GM12878 (cell line): Measurements from ENCODE around the gene PHLDB3.

ENCODE experiments used
- BHLHE40 ChIP-seq, 2 experiments: fragments of 450-650 bp in 1 of 2; IDR thresholded peaks; 2 replicates each; pipeline ENCODE4 v1.6.1; 2011 to 2017; ENCODE audit warnings: low read depth in 2 of 2, borderline replicate concordance in 1 of 2, improper control_type of control experiment in 1 of 2, low read length in 1 of 2, mild to moderate bottlenecking in 1 of 2
- CHD1 ChIP-seq: IDR thresholded peaks from 2 replicates; pipeline ENCODE4 v1.6.1; 2012; ENCODE audit warnings: low read depth, low read length, improper control_type of control experiment
- EP300 ChIP-seq, 2 experiments: fragments of 150-350 bp in 1 of 2; IDR thresholded peaks; 2 replicates each; pipeline ENCODE4 v1.6.1; 2011 to 2012; ENCODE audit warnings: low read depth in 2 of 2, low read length in 2 of 2, borderline replicate concordance in 1 of 2, improper control_type of control experiment in 1 of 2, inconsistent platforms in 1 of 2; ENCODE audit not compliant: control insufficient read depth in 1 of 2
- HDAC2 ChIP-seq: fragments of 200-600 bp; sonication (generic); IDR thresholded peaks from 2 replicates; pipeline ENCODE4 v1.6.1; 2017
- NFIC ChIP-seq: IDR thresholded peaks from 2 replicates; pipeline ENCODE4 v1.6.1; 2012; ENCODE audit warnings: low read depth, mild to moderate bottlenecking, inconsistent platforms, low read length, moderate library complexity
- PAX5 ChIP-seq: IDR thresholded peaks from 2 replicates; pipeline ENCODE4 v1.6.1; 2011; ENCODE audit warnings: low read depth, low read length, borderline replicate concordance
- POLR2AphosphoS5 ChIP-seq: IDR thresholded peaks from 2 replicates; pipeline ENCODE4 v1.6.1; 2011; ENCODE audit warnings: mild to moderate bottlenecking, low read length, inconsistent platforms
- SIN3A ChIP-seq: IDR thresholded peaks from 2 replicates; pipeline ENCODE4 v1.6.1; 2012; ENCODE audit warnings: low read depth, low read length, improper control_type of control experiment
- SMC3 ChIP-seq: IDR thresholded peaks from 2 replicates; pipeline ENCODE4 v1.6.1; 2011; ENCODE audit warnings: low read length, improper control_type of control experiment, borderline replicate concordance
- ZBED1 ChIP-seq: IDR thresholded peaks from 2 replicates; pipeline ENCODE4 v1.6.1; 2016; ENCODE audit warnings: borderline replicate concordance
- TF ChIP-seq, protein P1 (sequence below), 3 experiments: IDR thresholded peaks in 2 of 3; conservative IDR thresholded peaks in 1 of 3; 2 replicates each; pipeline ENCODE4 v1.5.1; 2011; ENCODE audit warnings: low read depth in 3 of 3, low read length in 3 of 3, mild to moderate bottlenecking in 3 of 3, control low read depth in 2 of 3, moderate library complexity in 2 of 3, inconsistent platforms in 1 of 3, mixed read lengths in 1 of 3; ENCODE audit not compliant: control insufficient read depth in 2 of 3, insufficient read depth in 1 of 3; ENCODE audit errors: extremely low read depth in 1 of 3

DNA sequence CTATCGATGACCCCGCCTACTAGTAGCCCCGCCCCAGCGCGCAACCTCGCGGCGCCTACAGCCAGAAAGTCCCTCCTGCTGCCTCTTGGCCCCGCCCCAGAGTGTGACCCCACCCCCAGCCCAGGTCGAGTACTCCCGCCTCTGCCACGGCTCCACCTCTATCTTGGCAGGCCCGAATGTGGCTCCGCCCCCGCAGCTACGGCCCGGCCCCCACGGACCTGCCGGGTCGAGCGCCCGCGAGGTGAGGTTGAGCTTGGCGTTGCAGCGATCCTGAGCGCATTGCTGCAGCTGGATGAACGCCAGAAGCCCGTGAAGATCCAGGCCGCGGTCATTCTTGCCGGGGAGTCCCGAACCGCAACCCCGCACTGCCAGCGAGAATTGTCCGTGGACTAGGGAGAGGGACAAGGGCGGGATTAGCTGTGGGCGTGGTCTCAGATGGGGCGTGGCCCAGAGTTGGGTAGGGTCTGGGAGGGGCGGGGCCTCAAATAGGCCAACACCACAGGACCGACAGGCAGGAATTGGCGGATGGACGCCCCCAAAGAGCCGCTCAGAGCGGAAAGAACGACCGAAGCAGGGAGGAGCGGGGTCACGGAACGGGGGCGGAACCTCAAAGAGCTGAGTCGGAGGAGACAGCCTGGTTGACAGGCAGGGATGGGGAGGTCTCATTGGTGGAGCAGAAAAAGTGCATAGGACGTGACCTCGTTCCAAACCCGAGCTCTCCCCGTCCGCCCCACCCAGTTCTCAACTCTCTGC is 41.0 kb downstream of the PHLDB3 start:
- TF ChIP-seq CHD1 (no peak), EP300 (IDR thresholded peaks at IDR 0.05; ENCODE audit: borderline replicate concordance in 1 of 2, control insufficient read depth in 1 of 2, low read depth in 2 of 2, low read length in 2 of 2) (no peak), POLR2AphosphoS5 (no peak), SMC3 (no peak), BHLHE40 (IDR thresholded peaks at IDR 0.05; ENCODE audit: borderline replicate concordance in 1 of 2, low read depth in 2 of 2, low read length in 1 of 2) (no peak), HDAC2 (no peak), ZBED1 (no peak), SIN3A (no peak), PAX5 (no peak), NFIC (no peak)
- TF ChIP-seq, protein P1, sequence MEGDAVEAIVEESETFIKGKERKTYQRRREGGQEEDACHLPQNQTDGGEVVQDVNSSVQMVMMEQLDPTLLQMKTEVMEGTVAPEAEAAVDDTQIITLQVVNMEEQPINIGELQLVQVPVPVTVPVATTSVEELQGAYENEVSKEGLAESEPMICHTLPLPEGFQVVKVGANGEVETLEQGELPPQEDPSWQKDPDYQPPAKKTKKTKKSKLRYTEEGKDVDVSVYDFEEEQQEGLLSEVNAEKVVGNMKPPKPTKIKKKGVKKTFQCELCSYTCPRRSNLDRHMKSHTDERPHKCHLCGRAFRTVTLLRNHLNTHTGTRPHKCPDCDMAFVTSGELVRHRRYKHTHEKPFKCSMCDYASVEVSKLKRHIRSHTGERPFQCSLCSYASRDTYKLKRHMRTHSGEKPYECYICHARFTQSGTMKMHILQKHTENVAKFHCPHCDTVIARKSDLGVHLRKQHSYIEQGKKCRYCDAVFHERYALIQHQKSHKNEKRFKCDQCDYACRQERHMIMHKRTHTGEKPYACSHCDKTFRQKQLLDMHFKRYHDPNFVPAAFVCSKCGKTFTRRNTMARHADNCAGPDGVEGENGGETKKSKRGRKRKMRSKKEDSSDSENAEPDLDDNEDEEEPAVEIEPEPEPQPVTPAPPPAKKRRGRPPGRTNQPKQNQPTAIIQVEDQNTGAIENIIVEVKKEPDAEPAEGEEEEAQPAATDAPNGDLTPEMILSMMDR (IDR thresholded peaks at IDR 0.05 in 2 of 3, conservative IDR thresholded peaks at IDR 0.05 in 1 of 3; ENCODE audit: control insufficient read depth in 2 of 3, extremely low read depth in 1 of 3, insufficient read depth in 1 of 3, low read depth in 3 of 3, low read length in 3 of 3) = no peak
